Dermis blood vessel endothelial cell (primary cell): ENCODE measurements around the gene ASB3. TPM values are rescaled to one million over a fixed set of nuclear protein-coding genes. Genes with fewer than 3 reads are reported as not detected.
A peak's percentile ranks its signal among the peaks of the same experiment; 100 is the strongest.
"Not testable (repeated sequence)": the region's sequence is repeated elsewhere in the genome, so short reads cannot be mapped to it uniquely, and the experiment has no call there.

Source experiments
- DNase-seq: peaks from one replicate; pipeline ENCODE4 v3.0.0; 2010
- total RNA-seq: library from RNA; depleted of rRNA; stranded (reverse); fragments of >200 nt; gene quantifications from 2 replicates; pipeline ENCODE4 v1.2.3, GENCODE V29; 2014

Gene ASB3
- total RNA-seq, 1 donor from 2014 or later, result 28.6 TPM

DNA sequence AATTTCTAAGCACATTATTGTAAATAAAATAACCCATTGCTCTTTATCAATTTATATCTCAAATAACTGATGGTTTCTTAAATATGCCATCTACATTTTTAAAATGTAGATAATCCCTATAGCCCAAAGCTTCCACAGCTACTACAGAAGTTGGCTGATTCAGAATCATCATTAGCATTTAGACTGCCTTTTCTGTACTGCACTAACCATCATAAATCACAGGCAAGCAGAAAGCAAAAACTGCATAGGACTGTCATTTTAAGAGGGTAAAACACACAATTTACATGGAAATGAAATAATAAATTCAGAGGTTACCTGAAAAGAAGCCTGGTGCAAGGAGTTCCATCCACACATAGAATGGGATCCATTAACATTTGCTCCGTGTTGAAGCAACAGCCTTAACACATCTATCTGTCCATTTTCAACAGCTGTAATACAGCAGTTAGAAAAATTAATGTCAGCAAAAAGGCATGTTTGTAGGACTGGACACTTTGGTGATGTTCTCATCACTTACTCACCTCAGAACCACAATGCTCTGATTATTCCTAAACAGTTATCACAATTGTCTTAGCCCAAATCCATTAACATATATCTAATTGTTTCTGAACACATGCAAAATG lies 57.5 kb downstream of the ASB3 start:
- DNase-seq, result no peak

DNA sequence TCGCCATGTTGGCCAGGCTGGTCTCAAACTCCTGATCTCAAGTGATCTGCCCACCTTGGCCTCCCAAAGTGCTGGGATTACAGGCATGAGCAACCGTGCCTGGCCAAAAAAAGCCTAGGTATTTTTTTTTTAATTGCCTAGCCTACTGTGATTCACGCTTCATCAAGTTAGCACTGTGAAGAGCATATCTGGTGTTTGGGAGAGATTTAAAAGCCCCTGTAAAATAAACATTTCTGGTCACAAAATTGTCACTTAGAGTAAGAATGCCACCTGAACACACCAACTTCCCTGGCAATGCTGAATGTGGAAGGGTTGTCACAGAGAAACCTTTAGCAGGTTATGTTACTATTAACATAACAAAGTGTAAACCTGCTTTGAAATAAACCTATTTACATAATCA lies 58.8 kb downstream of the ASB3 start:
- no peak for DNase-seq

DNA sequence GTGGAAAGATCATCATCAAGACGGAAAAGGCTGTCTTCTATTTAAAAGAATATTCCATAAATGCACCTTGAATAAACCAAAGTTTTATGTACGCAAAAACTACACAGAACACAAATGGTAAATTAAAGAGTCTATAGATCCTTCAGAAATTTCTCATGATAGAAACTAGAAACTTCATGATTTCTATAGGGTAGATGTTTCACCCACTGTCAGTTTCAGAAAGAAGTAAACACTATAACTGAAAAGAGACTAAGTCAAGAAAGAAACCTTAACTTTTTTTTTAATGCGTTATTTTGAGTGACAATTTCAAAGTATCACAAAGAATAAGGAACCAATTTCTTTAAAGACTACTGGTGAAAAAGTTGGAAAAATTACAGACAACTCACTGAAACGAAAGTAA lies 61.1 kb downstream of the ASB3 start:
- DNase-seq, result no peak

DNA sequence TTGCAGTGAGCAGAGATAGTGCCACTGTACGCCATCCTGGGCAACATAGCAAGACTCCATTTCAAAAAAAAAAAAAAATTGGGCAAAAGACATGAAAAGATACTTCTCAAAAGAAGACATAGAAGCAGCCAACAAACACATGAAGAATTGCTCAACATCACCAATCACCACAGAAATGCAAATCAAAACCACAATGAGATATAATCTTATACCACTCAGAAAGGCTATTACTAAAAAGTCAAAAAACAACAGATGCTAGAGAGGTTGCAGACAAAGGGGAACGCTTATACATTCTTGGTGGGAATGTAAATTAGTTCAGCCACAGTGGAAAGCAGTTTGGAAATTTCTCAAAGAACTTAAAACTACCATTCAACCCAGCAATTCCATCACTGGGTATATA lies 62.2 kb downstream of the ASB3 start:
- DNase-seq, result no peak

DNA sequence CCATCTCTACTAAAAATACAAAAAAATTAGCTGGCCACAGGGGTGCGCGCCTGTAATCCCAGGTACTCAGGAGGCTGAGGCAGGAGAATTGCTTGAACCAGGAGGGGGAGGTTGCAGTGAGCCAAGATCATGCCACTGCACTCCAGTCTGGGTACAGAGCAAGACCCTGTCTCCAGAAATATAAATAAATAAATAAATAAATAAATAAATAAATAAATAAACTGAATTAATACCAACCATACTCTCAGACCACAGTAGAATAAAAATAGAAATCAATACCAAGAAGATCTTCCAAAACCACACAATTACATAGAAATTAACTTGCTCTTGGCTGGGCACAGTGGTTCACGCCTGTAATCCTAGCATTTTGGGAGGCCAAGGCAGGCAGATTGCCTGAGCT lies 65.8 kb downstream of the ASB3 start:
- not testable (repeated sequence) for DNase-seq

DNA sequence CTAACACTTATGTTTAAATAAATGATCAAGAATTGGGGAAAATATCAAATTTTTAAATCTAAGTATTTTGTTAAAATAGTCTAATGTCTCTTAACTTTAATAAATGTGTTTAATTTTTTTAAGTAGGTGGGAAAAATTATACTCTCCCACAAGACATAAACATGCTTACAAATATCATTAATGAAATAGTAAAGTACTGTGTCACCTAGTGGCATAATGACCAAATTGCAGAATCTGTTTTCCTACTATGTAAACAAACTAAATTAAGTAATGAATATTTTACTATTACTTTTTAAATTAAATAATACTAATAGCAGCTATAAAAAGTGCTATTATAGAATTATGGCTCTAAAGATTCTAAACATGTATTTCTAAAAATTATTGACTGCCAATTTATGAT lies 71.2 kb downstream of the ASB3 start:
- peak; percentile 36 for DNase-seq

DNA sequence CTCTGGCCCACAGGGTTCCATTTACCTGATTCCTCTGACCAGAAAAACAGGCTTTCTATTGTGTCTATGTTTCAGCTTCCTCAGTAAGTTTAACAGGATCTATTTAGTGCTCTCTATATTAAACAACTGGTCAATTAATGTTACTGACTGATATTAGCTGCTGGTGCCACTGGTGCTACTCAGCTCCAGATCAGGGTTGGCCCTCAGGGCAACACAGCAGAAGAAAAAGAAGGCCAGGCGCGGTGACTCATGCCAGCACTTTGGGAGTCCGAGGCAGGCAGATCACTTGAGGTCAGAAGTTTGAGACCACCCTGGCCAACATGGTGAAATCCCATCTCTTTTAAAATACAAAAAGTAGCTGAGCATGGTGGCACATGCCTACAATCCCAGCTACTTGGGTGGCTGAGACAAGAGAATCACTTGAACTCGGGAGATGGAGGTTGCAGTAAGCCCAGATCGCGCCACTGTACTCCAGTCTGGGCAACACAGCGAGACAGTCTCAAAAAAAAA lies 75.4 kb downstream of the ASB3 start:
- no peak for DNase-seq

DNA sequence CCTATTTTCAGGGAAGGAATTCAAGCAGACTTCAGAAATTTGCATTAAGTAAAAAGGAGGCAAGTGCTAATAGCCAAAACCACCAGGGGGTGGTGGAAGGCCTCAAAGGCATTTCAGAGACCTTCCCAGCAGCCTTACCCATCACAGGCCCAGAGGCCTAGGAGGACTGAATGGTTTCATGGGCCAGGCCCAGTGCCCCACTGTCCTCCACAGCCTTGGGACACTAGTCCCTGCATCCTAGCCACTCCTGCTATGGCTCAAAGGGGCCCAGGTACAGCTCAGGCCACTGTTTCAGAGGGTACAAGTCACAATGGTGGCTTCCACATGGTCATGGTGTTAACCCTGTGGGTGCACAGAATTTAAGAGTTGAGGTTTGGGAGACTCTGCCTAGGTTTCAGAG lies 77.8 kb downstream of the ASB3 start:
- no peak for DNase-seq

DNA sequence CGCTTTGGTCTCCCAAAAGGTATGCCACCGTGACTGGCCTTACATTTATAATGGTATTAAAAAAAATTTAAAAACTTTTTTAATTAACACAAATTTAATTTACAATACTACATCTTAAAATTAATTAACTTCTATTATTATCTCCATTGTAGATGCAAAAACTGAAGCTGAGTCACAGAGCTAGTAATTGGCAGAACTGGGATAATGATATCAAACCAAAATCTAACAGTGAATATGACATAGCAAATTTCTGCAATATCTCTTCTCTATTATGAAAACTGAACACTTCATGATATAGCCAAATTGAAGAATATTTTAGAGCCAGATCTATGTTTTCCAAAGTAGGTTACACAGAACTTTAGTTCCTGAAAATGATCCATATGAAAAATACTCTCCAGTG lies 85.5 kb downstream of the ASB3 start:
- no peak for DNase-seq

DNA sequence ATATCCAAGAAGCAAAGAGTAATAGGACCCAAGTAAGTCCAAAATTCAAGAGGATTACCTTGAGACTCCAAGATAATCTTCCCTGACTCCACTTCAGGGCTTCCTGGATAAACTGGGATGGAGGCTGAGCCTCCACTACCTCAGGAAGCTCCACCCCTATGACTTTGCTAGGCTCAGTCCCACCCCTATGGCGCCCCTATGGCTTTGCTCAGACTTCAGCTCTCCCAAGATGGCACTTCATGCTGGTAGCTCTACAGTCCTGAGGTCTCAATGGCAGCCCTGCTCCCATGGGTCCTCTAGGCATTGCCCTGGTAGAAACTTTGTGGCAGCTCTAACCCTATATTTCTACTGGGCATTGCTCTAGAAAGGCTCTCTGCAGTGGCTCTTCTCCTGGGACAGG lies 89.1 kb downstream of the ASB3 start:
- DNase-seq, result no peak

DNA sequence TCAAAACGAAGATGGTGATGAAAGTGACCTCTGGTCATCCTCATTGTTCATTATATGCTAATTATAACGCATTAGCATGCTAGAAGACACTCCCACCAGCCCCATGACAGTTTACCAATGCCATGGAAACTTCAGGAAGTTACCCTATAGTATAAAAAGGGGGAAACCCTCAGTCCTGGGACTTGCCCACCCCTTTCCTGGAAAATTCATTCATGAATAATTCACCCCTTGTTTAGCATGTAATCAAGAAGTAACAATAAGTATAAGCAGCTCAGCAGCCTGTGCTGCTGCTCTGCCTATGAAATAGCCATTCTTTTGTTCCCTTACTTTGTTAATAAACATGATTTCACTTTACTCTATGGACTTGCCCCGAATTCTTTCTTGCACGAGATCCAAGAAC lies 89.7 kb downstream of the ASB3 start:
- no peak for DNase-seq

DNA sequence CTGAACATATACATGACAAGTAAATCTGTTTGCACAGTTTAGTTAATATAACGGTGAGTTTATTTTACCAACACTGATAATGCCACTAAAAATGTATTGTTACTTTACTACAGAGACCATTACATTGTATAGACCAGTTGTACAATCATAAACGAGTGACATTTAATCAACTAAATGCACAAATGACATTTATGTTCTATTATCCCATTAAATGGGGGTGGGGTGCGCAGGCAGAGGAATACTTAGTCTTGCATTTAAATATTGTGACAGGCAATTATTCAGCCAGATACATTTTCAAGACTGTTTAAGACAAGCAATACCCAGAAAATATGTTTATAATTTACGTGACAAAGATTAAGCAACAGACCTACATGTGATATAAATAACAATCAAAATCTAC lies 91.2 kb downstream of the ASB3 start:
- no peak for DNase-seq

DNA sequence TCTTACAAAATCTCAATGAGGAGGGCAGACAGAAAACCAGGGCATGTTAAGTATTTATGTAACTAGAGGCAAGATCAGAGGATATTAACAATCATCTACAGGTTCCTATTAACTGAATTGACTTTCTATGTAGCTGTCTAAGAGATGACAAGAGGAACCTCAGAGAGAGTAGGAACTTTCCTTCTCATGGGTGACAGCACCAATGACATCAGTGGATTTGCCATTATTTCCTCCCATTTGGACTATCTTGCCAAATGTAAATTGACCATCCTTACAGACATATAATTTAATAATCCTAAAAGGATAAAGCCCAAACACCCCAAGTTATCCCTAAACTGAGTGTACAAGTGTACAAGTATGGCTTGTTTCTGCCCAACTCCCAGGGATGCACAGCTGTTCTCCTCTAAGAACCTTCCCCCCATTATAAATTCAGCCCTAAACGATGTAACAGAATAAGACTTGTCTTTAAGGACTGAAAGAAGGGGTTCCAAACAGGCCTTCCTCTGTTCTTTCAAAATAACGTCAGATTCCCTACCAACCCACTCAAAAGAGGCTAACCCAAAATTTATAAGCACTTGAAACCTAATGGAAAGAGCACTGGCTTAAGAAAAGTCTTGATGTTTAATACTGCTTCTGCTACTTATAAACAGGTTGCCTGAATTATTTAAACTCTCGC lies 92.5 kb downstream of the ASB3 start:
- DNase-seq, result no peak

DNA sequence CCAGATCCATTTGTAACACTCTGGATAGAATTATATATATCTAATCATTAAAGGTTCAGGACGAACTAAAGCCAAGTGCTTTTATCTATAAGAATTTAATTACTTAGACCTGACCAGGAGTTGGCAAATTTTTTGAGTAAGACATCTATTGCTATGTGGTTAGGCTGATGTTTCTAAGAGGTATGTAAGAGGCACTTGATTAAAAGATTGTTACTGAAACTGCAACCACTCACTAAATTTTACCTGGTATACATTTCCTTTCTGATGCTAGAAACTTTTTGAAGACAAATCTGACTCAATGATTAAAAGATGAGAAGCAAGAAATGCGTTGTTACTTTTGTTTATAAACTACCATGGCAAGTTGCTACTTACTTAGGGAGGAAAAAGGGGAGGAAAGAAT lies 95.9 kb downstream of the ASB3 start:
- DNase-seq, result no peak

DNA sequence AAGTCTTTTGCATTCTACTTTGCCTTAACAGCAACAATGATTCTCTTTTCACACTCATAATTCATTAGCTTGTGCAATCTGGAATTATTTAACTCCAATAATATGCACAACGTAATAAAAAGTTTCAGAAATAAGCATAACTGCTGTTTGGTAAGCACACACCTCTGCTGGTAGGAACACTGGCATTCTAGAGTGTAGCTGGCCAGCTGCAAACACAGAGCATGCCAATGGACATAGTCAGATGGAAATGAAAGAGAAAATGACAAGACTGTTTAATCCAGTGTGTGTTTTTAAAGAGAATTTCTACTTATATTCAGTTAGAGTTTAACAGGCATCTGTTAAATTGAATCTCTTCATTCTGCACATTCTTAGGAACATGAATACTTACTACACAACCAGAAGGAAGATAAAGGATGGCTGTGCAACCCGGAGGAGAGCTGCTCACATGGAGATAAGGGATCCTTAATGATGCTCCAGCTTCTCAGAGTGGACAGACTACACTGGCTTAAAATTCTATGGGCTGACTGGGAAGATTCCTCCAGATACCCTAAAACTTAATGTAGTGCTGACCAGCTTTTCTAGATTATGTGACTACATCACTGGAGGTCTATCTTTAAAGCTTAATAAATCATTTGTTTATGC lies 113.8 kb downstream of the ASB3 start:
- DNase-seq, result no peak

DNA sequence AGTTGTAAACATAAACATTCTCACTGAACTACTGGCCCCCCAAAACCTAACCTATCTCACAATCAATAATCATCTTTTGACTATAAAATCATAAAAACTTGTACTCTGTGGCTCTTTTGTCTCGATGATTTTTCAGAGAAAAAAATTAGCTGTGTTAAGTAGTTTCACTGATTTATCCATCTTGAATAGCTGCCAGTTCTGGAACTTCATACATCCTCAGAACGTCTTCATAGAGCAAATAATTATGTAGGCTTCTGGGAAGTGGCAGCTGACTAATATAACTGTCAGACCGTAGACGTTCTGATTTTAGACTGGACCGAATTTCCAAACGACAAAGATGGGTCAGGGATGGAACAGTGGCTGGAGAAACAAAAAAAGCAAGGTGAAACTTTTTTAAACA lies 116.4 kb downstream of the ASB3 start:
- no peak for DNase-seq

DNA sequence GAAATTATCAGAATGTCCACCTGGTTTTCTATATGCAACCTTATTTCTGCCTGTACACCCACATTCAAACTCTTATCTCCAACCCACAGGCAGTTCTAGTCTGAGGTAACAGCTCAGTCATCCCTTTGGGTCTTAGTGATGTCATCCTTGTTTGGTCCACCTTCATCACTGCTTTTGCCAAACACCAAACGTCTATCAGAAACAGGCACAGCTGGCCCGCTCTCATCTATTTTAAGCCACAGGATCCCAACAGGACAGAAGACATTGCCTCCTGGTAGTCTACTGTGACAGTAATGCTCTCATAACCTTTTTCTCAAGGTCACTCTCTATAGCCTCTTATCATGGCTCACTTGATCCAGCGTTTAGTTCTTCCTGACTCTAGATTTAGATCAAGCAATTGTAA lies 118.1 kb downstream of the ASB3 start:
- no peak for DNase-seq

DNA sequence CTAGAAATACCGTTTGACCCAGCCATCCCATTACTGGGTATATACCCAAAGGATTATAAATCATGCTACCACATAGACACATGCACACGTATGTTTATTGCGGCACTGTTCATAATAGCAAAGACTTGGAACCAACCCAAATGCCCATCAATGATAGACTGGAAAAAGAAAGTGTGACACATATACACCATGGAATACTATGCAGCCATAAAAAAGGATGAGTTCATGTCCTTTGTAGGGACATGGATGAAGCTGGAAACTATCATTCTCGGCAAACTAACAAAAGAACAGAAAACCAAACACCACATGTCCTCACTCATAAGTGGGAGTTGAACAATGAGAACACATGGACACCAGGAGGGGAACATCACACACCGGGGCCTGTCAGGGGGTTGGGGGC lies 119.6 kb downstream of the ASB3 start:
- not testable (repeated sequence) for DNase-seq

DNA sequence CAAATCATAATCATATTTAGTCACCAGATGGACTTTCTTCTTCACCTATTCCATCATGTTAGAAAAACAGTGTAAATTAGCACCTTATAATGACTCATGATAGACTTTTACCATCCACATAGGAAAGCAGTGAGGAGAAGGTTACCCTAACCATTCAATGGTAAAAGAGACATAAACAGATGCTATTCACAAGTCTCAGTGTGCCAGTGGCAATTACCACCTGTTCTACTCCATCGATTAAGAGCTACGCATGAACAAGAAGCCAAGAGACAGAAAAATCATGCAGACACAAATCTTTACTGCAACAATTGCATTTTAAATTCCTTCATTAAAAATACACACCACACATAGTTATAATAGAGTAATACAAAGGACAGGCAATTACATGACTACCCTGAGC lies 125.9 kb downstream of the ASB3 start:
- DNase-seq, result no peak

DNA sequence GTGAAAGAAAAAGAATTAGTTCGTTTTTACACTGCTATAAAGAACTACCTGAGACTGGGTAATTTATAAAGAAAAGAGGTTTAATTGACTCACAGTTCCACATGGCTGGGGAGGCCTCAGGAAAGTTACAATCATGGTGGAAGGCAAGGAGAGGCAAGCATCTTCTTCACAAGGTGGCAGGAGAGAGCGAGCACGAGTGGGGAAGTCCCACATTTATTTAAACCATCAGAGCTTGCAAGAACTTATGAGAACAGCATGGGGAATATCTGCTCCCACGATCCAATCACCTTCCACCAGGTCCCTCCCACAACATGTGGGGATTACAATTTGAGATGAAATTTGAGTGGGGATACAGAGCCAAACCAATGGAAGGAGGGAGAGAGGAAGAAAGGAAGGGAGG lies 128.3 kb downstream of the ASB3 start:
- not testable (repeated sequence) for DNase-seq

DNA sequence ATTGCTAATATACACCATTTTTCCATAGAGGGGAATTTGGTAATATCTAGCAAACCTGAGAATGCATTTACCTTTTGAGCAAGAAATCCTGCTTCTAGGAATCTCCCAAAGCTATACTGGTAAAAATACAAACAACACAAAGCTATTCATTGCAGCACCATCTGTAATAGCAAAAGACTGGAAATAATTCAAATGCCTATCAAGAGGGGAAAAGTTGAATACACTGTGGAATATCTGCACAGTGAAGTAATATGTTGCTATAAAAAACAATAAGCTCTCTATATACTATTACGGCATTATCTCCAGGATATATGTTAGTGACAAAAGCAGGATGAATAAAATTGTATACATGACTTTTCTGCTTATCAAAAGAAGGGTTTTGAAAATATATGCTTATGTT lies 131.5 kb downstream of the ASB3 start:
- no peak for DNase-seq

DNA sequence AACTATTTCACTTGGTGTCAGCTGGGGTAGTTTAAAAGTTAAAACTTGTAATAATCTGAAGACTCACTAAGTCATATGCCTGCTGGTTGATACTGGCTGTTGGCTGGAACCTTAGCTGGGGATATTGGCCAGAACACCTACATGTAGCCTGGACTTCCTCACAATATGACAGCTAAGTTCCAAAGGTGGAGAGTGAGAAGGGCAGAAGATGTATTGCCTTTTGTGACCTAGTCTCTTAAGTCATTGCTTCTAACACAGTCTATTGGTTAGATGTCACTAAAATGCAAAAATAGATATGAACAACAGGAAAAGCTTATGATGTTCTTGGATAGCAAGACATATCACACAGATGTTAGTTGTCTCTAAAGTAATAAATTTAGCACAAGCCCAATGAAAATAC lies 132.4 kb downstream of the ASB3 start:
- no peak for DNase-seq

DNA sequence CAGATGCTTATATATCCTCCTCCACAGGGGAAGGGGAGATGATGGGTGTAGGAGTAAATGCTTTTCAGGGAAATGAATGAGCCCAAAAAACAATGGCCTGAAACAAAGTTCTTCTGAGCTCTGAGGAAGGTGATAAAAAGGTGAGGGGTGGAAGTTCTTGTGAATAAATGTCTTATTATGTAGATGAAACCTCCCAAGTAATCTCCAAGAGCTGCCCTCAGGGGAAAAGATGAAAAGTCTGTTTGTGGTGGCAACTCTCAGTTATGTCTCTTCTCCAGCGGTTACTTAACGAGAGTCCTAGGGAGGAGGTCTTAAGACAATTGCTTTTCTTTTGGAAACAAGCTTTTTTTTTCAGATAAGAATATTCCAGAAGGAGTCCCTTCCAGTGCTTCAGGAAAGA lies 134.6 kb downstream of the ASB3 start:
- no peak for DNase-seq

DNA sequence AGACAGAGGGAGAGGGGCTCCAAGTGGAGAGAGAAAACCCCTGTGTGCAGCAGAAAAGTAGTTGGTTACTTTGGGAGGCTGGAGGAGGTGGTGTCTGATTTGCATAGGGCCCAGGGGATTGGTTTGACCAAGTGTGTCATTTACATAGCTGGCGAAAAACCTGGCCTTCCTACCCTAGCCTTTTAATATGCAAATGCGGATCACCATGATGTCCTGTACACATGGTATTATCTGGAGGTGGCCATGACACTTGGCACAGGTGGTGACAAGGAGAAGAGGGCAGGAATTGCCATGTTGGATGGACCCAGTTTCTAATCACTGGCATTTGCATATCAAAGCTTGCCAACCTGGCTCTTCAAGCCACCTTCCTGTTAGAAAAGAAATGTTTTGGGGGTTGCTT lies 140.0 kb downstream of the ASB3 start:
- no peak for DNase-seq
